Measurements from ENCODE around the gene CENPP.

DNA sequence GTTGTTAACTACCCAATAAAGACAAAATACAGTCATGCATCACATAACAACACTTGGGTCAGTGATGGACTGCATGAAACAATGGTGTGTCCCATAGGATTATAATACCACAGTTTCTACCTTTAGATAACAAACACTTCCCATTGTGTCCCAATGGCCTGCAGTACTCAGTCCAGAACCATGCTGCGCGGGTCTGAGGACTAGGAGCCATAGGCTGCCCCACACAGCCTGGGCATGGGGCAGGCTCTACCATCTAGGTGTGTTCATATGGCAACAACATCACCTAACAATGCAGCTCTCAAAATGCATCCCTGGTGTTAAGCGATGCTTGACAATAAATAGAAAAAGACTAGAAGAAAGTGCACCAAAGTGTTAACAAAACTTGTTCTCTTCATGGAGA, 337.4 kb downstream of the CENPP start:
- TF ChIP-seq EZH2 (IDR thresholded peaks at IDR 0.05): no peak
- no peak for TF ChIP-seq POLR2AphosphoS5 (IDR thresholded peaks at IDR 0.05; ENCODE audit: borderline replicate concordance, low read depth, low read length)
- TF ChIP-seq FOXP2 (optimal IDR thresholded peaks at IDR 0.05; ENCODE audit: control extremely low read depth, extremely low read length, insufficient read depth): no peak

Measured in SK-N-MC (cell line).